Effector CD4-positive, alpha-beta T cell (primary cell): Measurements from ENCODE around the gene RIPK3.
A peak's percentile ranks its signal among the peaks of the same experiment; 100 is the strongest.

Experiments
- DNase-seq: peaks from one replicate; pipeline ENCODE4 v3.0.0-alpha.2; 2020

Gene RIPK3

DNA sequence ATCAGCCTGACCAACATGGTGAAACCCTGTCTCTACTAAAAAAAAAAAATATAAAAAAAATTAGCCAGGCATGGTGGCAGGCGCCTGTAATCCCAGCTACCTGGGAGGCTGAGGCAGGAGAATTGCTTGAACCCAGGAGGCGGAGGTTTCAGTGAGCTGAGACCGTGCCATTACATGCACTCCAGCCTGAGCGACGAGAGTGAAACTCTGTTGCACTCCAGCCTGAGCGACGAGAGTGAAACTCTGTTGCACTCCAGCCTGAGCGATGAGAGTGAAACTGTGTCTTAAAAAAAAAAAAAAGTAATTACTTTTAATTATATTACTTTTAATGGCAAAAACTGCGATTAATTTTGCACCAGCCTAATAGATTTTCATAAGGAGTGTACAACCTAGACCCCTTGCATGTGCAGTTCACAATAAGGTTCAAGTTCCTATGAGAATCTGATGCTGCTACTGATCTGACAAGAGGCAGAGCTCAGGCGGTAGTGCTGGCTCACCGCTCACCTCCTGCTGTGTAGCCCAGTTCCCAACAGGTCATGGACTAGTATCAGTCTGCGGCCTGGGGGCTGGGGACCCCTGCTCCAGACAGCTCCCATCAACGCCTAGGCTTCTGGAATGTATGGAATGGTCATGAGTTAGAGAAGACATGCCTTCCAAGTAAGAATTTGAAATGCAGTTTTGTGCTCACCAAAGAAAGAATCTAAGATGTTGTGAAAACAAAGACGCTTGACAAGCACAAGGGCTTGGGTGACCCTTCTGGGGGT, 18.4 kb downstream of the RIPK3 start:
- no peak for DNase-seq

DNA sequence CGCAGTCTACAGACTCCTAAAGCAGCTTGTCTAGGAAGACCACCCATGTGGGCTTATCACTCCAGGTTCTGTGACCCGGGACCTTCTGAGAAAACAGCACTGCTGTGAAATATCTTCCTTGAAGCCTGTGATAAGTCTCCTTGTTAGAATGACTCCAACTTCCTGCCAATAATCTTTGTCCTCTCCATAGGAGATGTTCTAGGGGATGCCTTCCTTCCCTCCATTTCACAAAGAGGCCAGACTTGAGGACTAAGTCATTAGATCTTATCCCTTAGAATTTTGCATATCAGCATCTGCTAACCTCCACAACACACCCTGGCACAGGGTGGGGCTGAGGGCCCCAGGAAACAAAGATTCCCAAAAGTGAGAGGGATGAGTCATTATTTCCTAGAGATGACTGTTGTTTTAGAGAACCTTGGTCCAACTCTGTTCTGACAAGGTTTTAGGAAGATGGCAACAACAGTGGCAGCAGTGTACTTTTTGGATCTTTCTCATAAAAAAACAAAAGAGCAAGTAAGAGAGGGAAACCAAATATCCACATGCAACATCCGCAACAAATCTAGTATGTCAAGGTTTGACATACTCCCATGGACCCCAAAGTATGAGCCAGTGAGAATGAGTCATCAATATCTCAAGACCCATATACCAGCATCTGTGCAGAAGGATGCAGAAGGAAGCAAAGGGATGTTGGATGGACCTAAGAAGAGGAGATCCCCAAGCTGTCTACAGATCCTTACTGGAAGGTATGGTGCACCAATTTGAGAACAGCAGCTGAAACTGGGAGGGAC, 22.5 kb downstream of the RIPK3 start:
- no peak for DNase-seq

DNA sequence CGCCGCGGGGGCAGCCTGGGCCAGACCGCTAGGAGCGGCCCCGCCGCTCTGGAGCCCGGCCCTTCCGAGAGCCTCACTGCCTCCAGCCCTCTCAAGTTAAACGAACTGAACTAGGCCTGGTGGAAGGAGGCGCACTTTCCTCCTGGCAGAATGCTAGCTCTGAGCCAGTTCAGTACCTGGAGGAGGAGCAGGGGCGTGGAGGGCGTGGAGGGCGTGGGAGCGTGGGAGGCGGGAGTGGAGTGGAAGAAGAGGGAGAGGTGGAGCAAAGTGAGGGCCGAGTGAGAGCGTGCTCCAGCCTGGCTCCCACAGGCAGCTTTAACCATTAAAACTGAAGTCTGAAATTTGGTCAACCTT, 23.2 kb downstream of the RIPK3 start:
- no peak for DNase-seq

- no peak for DNase-seq
Measured at GRCh38 chr14:24315807-24316596, 23.8 kb downstream of the RIPK3 start.

DNA sequence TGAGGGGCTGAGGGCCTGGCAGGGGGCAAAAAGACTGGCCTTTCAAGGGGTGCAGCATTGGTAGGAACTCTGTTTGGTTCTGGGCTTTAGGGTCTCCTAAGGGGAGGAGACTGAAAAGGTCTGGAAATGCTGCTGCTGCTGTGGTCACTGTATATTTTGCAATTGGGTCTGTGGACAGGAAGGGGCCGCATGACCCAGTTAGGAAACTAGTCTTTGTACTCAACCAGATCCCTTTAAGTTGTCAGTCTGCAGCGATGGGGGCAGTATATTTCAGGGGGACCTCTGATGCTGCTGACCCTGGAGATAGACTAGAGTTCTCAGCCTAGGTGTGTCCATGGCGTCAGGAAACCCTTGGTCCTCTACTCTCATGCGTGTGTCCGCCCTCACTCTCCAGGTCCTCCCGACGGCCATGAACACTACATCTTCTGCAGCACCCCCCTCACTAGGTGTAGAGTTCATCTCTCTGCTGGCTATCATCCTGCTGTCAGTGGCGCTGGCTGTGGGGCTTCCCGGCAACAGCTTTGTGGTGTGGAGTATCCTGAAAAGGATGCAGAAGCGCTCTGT, 24.5 kb downstream of the RIPK3 start:
- DNase-seq = no peak

DNA sequence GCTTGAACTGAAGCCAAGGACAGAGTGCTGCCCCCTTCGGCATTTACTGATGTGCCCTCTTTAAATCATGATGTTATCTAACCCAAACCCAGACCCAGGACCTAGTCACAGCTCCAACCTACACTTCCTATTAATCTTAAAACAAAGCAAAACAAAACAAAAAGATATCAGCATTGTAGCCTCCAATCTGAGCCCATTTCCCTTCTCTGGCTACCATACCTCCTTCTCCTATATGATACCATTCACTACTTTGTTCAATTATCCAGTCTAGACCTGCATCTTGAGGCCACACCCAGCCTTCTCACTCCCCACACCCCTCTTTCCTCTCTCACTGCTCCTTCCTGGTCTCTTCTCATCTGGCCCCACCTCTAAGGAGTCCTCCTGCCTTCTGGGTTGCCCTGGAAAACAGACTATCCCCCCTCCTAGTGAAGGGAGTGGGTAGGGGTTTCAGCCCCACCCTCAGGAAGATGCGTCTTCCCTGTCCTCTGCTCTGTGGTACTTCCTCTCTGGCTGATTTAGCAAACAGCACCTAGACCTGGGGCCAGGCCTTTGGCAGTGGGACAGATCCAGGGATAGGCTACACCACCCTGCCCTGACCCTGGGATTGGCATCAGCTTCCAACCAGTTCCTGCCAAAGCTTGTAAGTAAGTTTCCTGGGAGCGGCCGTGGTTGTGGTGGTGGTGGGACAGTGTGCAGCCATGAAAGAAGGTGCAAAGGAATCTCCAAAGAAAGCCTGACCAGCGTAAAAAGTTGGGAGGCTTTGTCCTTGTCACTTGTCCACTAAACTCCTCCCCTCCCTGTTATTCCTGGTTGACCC, 25.2 kb downstream of the RIPK3 start:
- no peak for DNase-seq

DNA sequence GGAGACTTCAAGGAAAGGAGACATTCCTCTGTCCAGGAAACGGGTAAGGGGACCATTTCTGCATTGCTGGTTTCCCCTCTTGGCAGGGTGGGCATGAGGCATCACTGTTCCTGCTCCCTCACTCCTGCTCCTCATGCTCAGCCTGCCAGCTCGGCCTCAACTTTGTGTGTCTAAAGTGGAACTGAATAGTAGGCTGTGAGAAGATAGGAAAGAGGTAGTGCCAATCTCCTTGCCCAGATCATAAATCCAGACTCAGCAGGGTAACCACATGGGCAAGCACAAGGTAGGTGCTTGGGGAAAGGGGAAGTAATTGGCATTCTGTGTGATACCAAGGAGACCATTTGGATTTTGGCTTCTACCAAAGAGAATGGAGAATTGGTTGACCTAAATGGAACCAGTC, 25.9 kb downstream of the RIPK3 start:
- DNase-seq = no peak

DNA sequence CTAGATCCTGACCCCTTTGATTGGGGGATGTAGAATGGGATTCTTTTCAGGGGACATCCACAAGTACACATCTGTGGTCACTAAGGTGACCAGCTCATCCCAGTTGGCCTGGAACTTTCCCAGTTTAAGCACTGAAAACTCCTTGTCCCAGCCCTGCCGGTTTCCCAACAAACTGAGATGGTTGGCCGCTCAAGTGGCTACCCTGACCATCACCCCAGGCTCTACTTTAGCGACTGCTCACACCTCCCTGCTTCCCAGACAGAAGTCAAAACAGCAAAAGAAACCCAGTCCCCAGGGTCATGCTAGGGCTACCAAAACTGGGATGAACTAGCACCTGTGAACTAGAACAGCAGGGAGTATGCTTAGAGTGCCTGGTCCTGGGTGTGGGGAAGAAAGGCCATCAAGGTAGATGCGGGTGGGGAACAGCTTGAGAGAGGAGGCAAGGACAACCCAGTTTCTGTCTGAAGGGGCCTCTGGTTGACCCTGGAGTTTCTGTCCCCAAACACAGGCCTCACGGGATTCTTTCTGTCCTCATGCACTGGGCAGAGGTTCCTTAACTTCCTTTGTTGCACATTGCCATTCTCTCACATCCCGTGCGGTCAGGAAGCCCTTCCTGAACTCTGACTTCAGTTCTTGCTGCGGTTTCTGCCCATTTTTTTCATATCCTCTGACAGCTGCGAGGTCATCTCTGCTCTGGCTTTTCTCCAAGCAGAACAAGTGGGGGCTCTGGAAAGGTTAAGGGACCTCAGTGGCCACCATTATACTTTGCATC, 26.9 kb downstream of the RIPK3 start:
- DNase-seq = no peak

DNA sequence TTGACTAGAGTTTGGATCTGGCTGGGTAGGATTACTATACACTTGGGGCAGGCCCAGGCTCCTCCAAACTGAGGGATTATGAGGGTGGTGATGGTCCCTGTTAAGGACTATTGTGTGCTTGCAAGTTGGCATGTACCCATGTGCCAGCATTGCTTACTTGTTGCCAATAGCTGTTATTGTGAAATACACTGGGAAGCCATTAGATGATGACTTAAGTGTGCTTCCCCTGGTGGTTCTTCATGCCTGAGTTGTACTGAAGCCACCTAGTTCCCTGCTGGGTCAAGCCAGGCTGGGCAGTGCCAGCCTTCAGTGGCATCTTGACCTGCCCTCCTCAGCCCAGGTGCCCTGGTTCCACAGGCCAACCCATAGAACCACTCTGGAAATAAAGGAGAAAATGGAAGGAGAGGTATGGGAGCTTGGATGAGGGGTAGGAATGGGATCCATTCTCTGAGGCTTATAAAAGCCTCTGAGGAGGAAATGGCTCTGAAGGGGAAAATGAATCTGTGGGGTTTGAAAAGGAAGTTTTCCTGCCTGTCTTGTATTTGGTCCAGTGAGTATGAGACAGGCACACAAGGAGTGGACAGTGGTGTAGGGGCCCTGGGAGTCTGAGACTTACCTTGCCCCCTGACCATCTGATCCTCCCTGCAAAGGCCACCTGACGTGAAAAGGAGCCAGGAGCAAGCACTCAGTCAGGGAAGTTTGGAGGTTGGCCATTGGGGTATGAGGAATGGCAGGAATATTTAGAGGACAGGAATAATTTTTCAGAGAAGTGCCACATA, 27.8 kb downstream of the RIPK3 start:
- no peak for DNase-seq

DNA sequence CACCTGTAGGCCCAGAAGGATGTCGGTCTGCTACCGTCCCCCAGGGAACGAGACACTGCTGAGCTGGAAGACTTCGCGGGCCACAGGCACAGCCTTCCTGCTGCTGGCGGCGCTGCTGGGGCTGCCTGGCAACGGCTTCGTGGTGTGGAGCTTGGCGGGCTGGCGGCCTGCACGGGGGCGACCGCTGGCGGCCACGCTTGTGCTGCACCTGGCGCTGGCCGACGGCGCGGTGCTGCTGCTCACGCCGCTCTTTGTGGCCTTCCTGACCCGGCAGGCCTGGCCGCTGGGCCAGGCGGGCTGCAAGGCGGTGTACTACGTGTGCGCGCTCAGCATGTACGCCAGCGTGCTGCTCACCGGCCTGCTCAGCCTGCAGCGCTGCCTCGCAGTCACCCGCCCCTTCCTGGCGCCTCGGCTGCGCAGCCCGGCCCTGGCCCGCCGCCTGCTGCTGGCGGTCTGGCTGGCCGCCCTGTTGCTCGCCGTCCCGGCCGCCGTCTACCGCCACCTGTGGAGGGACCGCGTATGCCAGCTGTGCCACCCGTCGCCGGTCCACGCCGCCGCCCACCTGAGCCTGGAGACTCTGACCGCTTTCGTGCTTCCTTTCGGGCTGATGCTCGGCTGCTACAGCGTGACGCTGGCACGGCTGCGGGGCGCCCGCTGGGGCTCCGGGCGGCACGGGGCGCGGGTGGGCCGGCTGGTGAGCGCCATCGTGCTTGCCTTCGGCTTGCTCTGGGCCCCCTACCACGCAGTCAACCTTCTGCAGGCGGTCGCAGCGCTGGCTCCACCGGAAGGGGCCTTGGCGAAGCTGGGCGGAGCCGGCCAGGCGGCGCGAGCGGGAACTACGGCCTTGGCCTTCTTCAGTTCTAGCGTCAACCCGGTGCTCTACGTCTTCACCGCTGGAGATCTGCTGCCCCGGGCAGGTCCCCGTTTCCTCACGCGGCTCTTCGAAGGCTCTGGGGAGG, 28.9 kb downstream of the RIPK3 start, which contains the start of gene LTB4R:
Gene LTB4R (plus strand): TSS at position 857 of the 959 bp plus-strand sequence. CDS start 4,150 bp downstream, outside the sequence.
- DNase-seq = peak; percentile 59

DNA sequence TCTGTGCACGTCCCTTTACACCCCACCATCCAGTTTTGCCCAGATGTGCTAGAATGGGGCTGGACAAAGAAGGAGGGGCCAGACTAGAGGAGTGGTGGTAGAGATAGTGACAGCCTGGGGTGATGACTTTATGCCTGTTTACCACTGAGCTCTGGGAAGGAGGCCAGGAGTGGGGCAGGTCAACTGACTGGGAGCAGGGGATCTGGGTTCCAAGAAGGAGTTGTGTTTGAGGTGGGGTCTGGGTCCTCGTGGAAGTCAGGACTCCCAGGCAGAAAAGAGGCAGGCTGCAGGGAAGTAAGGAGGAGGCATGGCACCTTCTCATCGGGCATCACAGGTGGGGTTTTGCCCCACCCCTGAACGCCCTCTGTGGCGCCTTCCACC, 29.5 kb downstream of the RIPK3 start:
- no peak for DNase-seq

GRCh38 chr14:24309538-24310264, 30.1 kb downstream of the RIPK3 start, which contains the start of gene LTB4R2:
Gene LTB4R2, plus strand, starts transcription at chr14:24310140. Its CDS starts 525 bp downstream, at chr14:24310665.
- DNase-seq = no peak

DNA sequence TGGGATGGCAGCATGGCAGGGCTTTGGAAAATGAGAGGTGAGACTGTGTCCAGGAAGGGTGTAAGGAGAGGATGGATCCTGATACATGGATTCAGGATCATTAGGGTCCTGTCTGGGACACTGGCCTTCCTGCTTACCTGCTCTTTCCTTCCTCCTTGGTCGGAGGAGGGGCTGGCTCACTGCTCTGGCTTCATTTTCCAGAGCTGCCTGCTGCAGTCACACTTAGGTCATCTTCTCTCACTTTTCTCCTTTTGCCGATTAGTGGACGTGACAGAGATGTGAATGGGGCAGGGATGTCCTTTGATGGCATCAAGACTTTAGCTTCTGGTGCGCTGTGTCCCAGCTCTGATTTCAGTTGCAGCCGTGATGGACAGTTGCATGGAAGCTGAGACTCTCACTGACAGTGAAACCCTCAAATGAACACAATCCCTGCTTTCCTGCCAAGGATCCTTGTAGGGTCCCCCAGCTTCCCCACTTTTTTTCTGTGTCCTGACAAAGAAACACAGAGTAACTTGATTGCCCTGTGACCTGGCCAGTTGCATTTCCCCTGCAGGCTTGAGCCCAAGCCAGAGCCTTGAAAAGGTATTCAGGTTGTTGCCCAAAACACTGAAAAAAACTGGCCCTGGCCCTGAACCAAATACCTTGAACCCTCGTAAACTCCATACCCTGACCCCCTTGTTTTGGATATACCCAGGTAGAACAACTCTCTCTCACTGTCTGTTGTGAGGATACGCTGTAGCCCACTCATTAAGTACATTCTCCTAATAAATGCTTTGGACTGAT, 31.3 kb downstream of the RIPK3 start:
- no peak for DNase-seq

DNA sequence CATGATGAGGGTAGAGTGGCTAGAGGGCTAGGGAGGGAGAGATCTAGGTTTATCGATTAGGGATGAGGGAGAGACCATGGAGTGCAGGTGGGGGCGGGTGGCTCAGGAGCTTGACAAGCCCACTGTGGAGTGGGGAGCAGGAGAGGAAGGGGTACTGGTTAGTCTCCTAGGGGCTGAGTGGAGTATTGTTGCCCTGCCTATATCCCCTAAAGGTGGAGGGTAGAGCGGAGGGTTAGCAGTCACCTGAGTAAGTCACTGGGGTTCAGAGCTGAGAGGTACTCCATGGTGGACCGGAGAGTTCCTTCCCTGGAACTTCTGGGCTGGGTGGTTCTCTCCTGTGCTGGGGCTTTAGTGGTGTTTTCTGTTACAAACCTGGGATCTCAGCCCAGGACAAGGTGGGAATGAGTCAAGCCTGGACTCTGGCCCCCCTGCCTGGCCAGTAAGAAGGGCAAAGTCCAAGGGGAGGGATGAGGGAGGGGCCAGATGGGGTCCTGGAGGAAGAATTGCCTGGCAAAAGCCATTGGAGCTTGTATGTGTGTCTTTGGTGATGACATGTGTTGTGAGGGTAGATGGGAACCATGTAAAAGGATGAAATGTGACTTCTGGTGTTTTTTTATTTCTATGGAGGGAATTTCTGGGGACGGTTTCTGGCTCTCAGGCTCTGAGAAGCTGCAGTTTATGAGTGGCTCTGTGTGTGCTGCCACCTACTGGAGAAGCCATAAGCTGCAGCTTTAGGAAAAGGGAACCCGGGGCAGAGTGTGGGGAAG, 32.0 kb downstream of the RIPK3 start, which contains the start of gene CIDEB:
Gene CIDEB (minus strand): TSS at position 403 of the 767 bp plus-strand sequence. CDS start 119 bp downstream, at position 284.
- DNase-seq = peak; percentile 45

DNA sequence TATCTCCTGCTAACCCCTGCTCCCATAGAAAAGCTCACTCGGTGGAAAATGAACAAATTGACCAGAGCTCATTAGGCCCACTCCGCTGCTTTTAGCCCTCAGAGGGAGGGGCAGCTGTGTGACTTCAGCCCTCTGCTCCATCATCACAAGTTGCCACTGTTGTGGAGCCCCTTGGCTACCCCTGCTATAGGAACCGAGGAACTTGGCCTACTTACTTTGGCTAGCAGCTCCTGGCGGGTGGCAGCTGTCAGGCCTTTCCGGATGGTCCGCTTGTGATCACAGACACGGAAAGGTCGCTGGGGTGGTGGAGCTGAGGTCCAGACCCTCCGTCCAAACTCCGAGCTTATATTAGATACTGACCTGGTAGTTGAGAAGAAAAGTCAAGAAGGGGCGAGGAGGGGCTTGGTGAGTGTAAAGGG, 32.6 kb downstream of the RIPK3 start:
- no peak for DNase-seq

DNA sequence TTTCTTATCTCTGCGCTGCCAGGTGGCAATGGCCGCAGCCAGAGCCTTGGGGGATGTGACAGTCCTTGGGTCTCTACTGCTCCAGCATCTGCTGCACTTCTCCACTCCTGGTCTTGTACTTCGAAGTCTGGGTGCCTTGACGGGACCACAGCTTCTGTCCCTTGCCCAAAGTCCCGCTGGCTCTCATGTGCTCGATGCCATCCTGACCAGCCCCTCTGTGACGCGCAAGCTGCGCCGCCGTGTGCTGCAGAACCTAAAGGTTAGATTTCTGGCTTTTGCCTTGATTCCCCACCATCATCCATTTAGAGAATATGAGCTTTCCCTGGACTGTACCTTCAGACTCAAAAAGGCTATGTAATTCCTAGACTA, 35.8 kb downstream of the RIPK3 start:
- DNase-seq = no peak
